ENCODE data around the gene APBA1. TPM values are rescaled to one million over a fixed set of nuclear protein-coding genes. Genes with fewer than 3 reads are reported as not detected.

APBA1 gene
- total and polyA plus RNA-seq, 9 of the 15 experiments (the other 6 are each of a cell fraction or from before 2014, with no cell fraction given), result 0.01 to 0.02 TPM; not detected in 7

GRCh38 chr9:69715825-69716224 is 43.7 kb upstream of the APBA1 start (continued):
- no peak for TF ChIP-seq CHD7 (IDR thresholded peaks at IDR 0.05; ENCODE audit: low read depth, low read length)
- no peak for TF ChIP-seq CREB3 (tag; conservative IDR thresholded peaks at IDR 0.05; ENCODE audit: low read depth)
- TF ChIP-seq AFF4 (CRISPR knock-in tag; IDR thresholded peaks at IDR 0.05), result no peak
- no peak for TF ChIP-seq ZKSCAN1 (IDR thresholded peaks at IDR 0.05; ENCODE audit: low read depth, low read length)
- no peak for TF ChIP-seq ZKSCAN3 (CRISPR knock-in tag; IDR thresholded peaks at IDR 0.05)
- no peak for TF ChIP-seq ZZZ3 (IDR thresholded peaks at IDR 0.05)
- no peak for TF ChIP-seq STAT6 (CRISPR knock-in tag; IDR thresholded peaks at IDR 0.05)
- no peak for TF ChIP-seq XRCC4 (IDR thresholded peaks at IDR 0.05; ENCODE audit: extremely low read depth, insufficient read depth, insufficient read length)
- no peak for TF ChIP-seq ZNF165 (CRISPR knock-in tag; IDR thresholded peaks at IDR 0.05; ENCODE audit: borderline replicate concordance)
